Measurements from ENCODE around the gene CST7.

The CST7 gene

GRCh38 chr20:24936526-24937407 lies 12.3 kb upstream of the CST7 start:
- TF ChIP-seq SIN3A (IDR thresholded peaks at IDR 0.05; ENCODE audit: borderline replicate concordance, insufficient read depth, low read length) (no peak), REST (IDR thresholded peaks at IDR 0.05; ENCODE audit: insufficient read depth in 1 of 2, low read depth in 2 of 2, low read length in 2 of 2) (no peak), TAF1 (IDR thresholded peaks at IDR 0.05; ENCODE audit: borderline replicate concordance, insufficient read depth, low read length) (no peak), POLR2AphosphoS5 (IDR thresholded peaks at IDR 0.05; ENCODE audit: low read depth, low read length) (no peak), FOXP2 (optimal IDR thresholded peaks at IDR 0.05; ENCODE audit: borderline replicate concordance, extremely low read depth, extremely low read length, insufficient read depth) (no peak)

GRCh38 chr20:24937579-24937978 lies 11.5 kb upstream of the CST7 start:
- no peak for TF ChIP-seq SIN3A (IDR thresholded peaks at IDR 0.05; ENCODE audit: borderline replicate concordance, insufficient read depth, low read length)
- TF ChIP-seq REST (IDR thresholded peaks at IDR 0.05; ENCODE audit: insufficient read depth in 1 of 2, low read depth in 2 of 2, low read length in 2 of 2) = no peak
- no peak for TF ChIP-seq POLR2AphosphoS5 (IDR thresholded peaks at IDR 0.05; ENCODE audit: low read depth, low read length)
- no peak for TF ChIP-seq TAF1 (IDR thresholded peaks at IDR 0.05; ENCODE audit: borderline replicate concordance, insufficient read depth, low read length)
- no peak for TF ChIP-seq FOXP2 (optimal IDR thresholded peaks at IDR 0.05; ENCODE audit: borderline replicate concordance, extremely low read depth, extremely low read length, insufficient read depth)

- TF ChIP-seq SIN3A (IDR thresholded peaks at IDR 0.05; ENCODE audit: borderline replicate concordance, insufficient read depth, low read length) (no peak), REST (IDR thresholded peaks at IDR 0.05; ENCODE audit: insufficient read depth in 1 of 2, low read depth in 2 of 2, low read length in 2 of 2) (no peak), TAF1 (IDR thresholded peaks at IDR 0.05; ENCODE audit: borderline replicate concordance, insufficient read depth, low read length) (no peak), FOXP2 (optimal IDR thresholded peaks at IDR 0.05; ENCODE audit: borderline replicate concordance, extremely low read depth, extremely low read length, insufficient read depth) (no peak), POLR2AphosphoS5 (IDR thresholded peaks at IDR 0.05; ENCODE audit: low read depth, low read length) (no peak)
Observed at GRCh38 chr20:24938498-24938897, 10.6 kb upstream of the CST7 start.

- TF ChIP-seq TAF1 (IDR thresholded peaks at IDR 0.05; ENCODE audit: borderline replicate concordance, insufficient read depth, low read length) (no peak), FOXP2 (optimal IDR thresholded peaks at IDR 0.05; ENCODE audit: borderline replicate concordance, extremely low read depth, extremely low read length, insufficient read depth) (no peak), POLR2AphosphoS5 (IDR thresholded peaks at IDR 0.05; ENCODE audit: low read depth, low read length) (no peak), REST (IDR thresholded peaks at IDR 0.05; ENCODE audit: insufficient read depth in 1 of 2, low read depth in 2 of 2, low read length in 2 of 2) (no peak)
Observed at GRCh38 chr20:24939036-24939435, 10.0 kb upstream of the CST7 start.

All from PFSK-1 (cell line).